Measurements from ENCODE around the gene RGS12. TPM values are rescaled to one million over a fixed set of nuclear protein-coding genes. Genes with fewer than 3 reads are reported as not detected.

Gene RGS12
- total RNA-seq, 1 experiment from 2014 or later, result 23.1 TPM

DNA sequence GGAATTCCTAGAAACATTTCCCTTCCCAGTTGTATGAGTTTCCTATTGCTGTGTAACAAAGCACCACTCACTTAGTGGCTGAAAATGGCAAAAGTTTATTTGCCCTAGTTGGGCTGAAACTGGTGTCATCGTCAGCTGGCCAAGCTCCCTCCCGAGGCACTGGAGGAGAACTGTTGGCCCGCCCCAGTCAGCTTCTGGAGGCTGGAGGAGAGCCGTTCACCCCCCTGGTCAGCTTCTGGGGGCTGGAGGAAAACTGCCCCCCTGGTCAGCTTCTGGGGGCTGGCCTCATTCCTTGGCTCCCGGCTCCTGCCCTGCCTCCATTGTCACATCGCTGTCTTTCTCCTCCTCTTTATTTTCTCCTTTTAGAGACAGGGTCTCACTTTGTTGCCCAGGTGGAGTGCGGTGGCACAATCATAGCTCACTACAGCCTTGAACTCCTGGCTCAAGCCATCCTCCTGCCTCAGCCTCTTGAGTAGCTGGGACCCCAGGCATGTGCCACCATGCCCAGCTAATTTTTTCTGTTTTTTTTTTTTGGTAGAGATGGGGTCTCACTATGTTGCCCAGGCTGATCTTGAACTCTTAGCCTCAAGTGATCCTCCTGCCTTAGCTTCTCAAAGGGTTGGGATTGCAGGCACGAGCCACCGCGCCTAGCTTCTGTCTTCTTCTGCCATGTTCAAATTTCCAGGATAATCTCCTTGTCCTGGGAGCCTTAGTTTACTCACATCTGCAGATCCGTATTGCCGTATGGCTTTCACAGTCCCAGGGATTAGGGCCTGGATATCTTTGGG lies 3.2 kb downstream of the RGS12 start:
- Histone ChIP-seq H3K36me3 (ENCODE audit: control insufficient read depth, insufficient read depth, low read length) (no peaks in the 10 kb centered on the region), H3K4me3 (ENCODE audit: low read depth, low read length) (no peak overlapping the region), H3K27me3 (replicated peaks; ENCODE audit: control insufficient read depth, insufficient read depth, low read length) (no peaks in the 10 kb centered on the region), H3K4me1 (no peaks in the 10 kb centered on the region), H3K9me3 (no peaks in the 10 kb centered on the region)
- no peak overlapping the region for H3K4me3 Mint-ChIP-seq (ENCODE audit: unreplicated experiment)
- intact Hi-C loops (cut with micrococcal nuclease; ENCODE audit: unreplicated experiment), result no loop called here
- H3K4me1 Mint-ChIP-seq (ENCODE audit: low read depth, unreplicated experiment), result peaks cover 10% of the 10 kb centered on the region
- TF ChIP-seq, protein P1, sequence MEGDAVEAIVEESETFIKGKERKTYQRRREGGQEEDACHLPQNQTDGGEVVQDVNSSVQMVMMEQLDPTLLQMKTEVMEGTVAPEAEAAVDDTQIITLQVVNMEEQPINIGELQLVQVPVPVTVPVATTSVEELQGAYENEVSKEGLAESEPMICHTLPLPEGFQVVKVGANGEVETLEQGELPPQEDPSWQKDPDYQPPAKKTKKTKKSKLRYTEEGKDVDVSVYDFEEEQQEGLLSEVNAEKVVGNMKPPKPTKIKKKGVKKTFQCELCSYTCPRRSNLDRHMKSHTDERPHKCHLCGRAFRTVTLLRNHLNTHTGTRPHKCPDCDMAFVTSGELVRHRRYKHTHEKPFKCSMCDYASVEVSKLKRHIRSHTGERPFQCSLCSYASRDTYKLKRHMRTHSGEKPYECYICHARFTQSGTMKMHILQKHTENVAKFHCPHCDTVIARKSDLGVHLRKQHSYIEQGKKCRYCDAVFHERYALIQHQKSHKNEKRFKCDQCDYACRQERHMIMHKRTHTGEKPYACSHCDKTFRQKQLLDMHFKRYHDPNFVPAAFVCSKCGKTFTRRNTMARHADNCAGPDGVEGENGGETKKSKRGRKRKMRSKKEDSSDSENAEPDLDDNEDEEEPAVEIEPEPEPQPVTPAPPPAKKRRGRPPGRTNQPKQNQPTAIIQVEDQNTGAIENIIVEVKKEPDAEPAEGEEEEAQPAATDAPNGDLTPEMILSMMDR (IDR thresholded peaks at IDR 0.05; ENCODE audit: insufficient read depth in 1 of 2, low read depth in 1 of 2, low read length in 1 of 2, severe bottlenecking in 1 of 2, unreplicated experiment in 1 of 2), result no peak
- no peaks in the 10 kb centered on the region for H3K27me3 Mint-ChIP-seq (ENCODE audit: insufficient read depth, unreplicated experiment)
- TSS peak; percentile 18 for BruUV-seq (replicated peaks)
- H3K9me3 Mint-ChIP-seq (ENCODE audit: unreplicated experiment), result no peaks in the 10 kb centered on the region
- no peak for DNase-seq
- POLR2A ChIA-PET, result no interaction called here
- CTCF ChIA-PET, result no interaction called here
- no peak overlapping the region for H3K27ac Mint-ChIP-seq (ENCODE audit: unreplicated experiment)
- H3K36me3 Mint-ChIP-seq (ENCODE audit: insufficient read depth, unreplicated experiment), result peaks cover 7% of the 10 kb centered on the region

DNA sequence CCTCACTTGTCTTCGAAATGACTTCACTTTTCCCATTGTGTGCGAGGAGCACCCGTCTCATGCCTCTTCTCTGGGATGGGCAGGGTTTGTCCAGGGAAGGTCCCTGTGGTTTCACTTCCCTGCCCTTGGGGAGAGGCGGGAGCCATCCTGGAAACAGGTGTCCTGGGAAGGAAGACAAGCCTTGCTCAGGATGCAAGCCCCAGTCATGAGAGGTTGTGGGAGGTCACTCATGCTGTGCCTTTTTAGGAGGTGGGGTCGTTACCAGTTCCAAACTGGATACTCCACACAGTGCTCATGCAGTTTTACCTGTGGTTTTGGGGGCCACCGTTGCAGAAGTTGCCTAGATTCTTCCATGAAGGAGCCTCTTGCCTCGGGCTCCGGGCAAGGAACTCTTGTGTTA lies 3.8 kb downstream of the RGS12 start:
- CTCF ChIA-PET, result no interaction called here
- no peaks in the 10 kb centered on the region for H3K9me3 Mint-ChIP-seq (ENCODE audit: unreplicated experiment)
- no peak overlapping the region for H3K27ac Mint-ChIP-seq (ENCODE audit: unreplicated experiment)
- Histone ChIP-seq H3K4me1 (no peaks in the 10 kb centered on the region), H3K36me3 (ENCODE audit: control insufficient read depth, insufficient read depth, low read length) (no peaks in the 10 kb centered on the region), H3K9me3 (no peaks in the 10 kb centered on the region), H3K27me3 (replicated peaks; ENCODE audit: control insufficient read depth, insufficient read depth, low read length) (no peaks in the 10 kb centered on the region), H3K4me3 (ENCODE audit: low read depth, low read length) (no peak overlapping the region)
- H3K27me3 Mint-ChIP-seq (ENCODE audit: insufficient read depth, unreplicated experiment), result no peaks in the 10 kb centered on the region
- H3K36me3 Mint-ChIP-seq (ENCODE audit: insufficient read depth, unreplicated experiment), result peaks cover 12% of the 10 kb centered on the region
- POLR2A ChIA-PET, result no interaction called here
- no peak overlapping the region for H3K4me3 Mint-ChIP-seq (ENCODE audit: unreplicated experiment)
- TF ChIP-seq, protein P1 (IDR thresholded peaks at IDR 0.05; ENCODE audit: insufficient read depth in 1 of 2, low read depth in 1 of 2, low read length in 1 of 2, severe bottlenecking in 1 of 2, unreplicated experiment in 1 of 2), result no peak
- DNase-seq, result no peak
- intact Hi-C loops (cut with micrococcal nuclease; ENCODE audit: unreplicated experiment), result no loop called here
- BruUV-seq (replicated peaks), result no TSS peak
- peaks cover 10% of the 10 kb centered on the region for H3K4me1 Mint-ChIP-seq (ENCODE audit: low read depth, unreplicated experiment)

DNA sequence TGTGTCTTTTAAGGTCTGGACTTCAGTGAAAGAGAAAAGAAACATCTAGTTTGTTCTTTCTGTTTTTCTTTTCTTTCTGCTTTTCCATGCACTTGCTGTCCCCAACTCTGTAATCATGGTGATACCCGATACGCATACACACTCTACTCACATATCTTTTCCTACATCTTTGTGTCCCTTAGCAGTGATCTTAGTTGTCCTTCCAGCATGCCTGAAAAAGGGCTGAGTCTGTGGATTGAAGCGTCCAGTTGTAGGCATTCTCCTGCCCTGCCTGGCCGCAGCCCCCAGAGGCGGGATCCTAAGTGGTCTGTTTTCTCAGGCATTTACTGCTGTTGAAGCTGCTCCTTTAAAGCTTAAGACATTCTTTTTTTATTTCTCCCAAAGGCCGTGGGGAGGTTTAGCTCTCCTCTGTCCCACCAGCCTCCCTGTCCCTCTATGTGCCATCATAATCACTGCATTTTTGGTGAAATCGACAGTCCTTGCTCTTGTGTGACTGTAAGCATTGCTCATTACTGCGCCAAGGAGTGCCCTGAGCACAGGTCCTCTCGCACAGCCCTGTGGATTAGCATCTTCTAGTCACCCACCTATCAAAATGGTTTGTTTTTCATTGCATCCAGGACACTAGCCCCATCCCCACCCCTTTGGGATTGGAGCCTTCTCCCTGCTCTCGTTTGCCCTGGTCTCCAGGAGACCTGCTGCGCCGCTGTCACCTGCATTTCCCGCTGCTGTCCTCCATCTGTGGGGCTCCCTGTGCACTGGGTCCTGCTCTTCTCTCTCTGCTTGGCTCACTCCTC lies 4.4 kb downstream of the RGS12 start:
- CTCF ChIA-PET, result no interaction called here
- DNase-seq, result no peak
- Histone ChIP-seq H3K4me1 (no peaks in the 10 kb centered on the region), H3K4me3 (ENCODE audit: low read depth, low read length) (no peak overlapping the region), H3K36me3 (ENCODE audit: control insufficient read depth, insufficient read depth, low read length) (no peaks in the 10 kb centered on the region), H3K9me3 (no peaks in the 10 kb centered on the region), H3K27me3 (replicated peaks; ENCODE audit: control insufficient read depth, insufficient read depth, low read length) (no peaks in the 10 kb centered on the region)
- no TSS peak for BruUV-seq (replicated peaks)
- H3K27me3 Mint-ChIP-seq (ENCODE audit: insufficient read depth, unreplicated experiment), result no peaks in the 10 kb centered on the region
- no peaks in the 10 kb centered on the region for H3K9me3 Mint-ChIP-seq (ENCODE audit: unreplicated experiment)
- H3K4me1 Mint-ChIP-seq (ENCODE audit: low read depth, unreplicated experiment), result peaks cover 10% of the 10 kb centered on the region
- H3K36me3 Mint-ChIP-seq (ENCODE audit: insufficient read depth, unreplicated experiment), result peaks cover 12% of the 10 kb centered on the region
- H3K4me3 Mint-ChIP-seq (ENCODE audit: unreplicated experiment), result no peak overlapping the region
- H3K27ac Mint-ChIP-seq (ENCODE audit: unreplicated experiment), result no peak overlapping the region
- POLR2A ChIA-PET, result no interaction called here
- intact Hi-C loops (cut with micrococcal nuclease; ENCODE audit: unreplicated experiment), result no loop called here
- TF ChIP-seq, protein P1 (IDR thresholded peaks at IDR 0.05; ENCODE audit: insufficient read depth in 1 of 2, low read depth in 1 of 2, low read length in 1 of 2, severe bottlenecking in 1 of 2, unreplicated experiment in 1 of 2), result no peak

Data from Caco-2 (cell line).